Measurements from ENCODE around the gene CIITA.

The CIITA gene

DNA sequence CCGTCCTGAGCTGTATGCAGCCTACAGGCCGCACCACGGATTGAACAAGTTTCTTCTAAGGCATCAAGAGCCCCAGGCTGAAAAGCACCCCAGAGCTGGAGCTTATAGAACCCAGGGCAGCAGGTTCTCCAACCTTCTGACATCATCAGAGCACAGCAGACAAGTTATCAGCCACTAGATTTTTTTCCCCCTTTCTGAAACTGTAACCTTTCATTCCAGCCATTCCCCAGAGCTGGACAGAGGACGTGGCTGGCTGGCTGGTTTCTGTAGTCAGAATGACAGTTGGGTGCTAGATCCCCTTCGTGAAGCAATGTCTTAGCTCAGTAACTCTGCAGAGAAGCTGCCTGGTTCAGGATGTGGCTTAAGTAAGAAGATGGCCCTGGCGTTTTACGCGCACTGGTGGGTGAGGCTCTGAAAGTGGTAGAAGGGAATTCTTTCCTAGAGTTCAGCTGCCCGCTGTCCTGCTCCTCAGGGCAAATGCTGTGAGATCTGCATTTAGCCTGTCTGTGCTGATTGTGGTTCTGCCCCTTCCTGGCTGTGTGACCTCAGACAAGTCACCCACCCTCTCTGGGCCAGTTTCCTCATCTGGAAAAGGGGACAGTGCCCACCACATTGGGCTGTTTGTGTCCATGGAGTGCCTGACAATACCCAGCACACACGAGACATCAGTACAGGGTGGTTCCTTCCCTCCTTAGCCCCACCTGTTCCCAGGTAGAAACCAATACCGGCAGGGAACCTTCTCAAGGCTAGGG is 56.1 kb downstream of the CIITA start:
- Histone ChIP-seq H3K79me2 (ENCODE audit: insufficient read depth, low read depth) (peaks cover 5% of the 10 kb centered on the region; the same call in 1 of the 2 replicates), H4K20me1 (ENCODE audit: insufficient read depth) (no peaks in the 10 kb centered on the region), H2AFZ (ENCODE audit: low read depth) (no peak overlapping the region), H3K4me3 (IDR thresholded peaks at IDR 0.05; ENCODE audit: insufficient read depth, low read depth, low read length) (no peak overlapping the region), H3K27me3 (ENCODE audit: insufficient read depth, low read depth) (no peaks in the 10 kb centered on the region), H3K36me3 (ENCODE audit: insufficient read depth) (no peaks in the 10 kb centered on the region), H3K4me2 (no peak overlapping the region), H3K9ac (no peak overlapping the region), H3K4me1 (ENCODE audit: low read depth, poor library complexity, severe bottlenecking) (peaks cover 17% of the 10 kb centered on the region), H3K27ac (no peak overlapping the region)
- TF ChIP-seq, protein P1, sequence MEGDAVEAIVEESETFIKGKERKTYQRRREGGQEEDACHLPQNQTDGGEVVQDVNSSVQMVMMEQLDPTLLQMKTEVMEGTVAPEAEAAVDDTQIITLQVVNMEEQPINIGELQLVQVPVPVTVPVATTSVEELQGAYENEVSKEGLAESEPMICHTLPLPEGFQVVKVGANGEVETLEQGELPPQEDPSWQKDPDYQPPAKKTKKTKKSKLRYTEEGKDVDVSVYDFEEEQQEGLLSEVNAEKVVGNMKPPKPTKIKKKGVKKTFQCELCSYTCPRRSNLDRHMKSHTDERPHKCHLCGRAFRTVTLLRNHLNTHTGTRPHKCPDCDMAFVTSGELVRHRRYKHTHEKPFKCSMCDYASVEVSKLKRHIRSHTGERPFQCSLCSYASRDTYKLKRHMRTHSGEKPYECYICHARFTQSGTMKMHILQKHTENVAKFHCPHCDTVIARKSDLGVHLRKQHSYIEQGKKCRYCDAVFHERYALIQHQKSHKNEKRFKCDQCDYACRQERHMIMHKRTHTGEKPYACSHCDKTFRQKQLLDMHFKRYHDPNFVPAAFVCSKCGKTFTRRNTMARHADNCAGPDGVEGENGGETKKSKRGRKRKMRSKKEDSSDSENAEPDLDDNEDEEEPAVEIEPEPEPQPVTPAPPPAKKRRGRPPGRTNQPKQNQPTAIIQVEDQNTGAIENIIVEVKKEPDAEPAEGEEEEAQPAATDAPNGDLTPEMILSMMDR (conservative IDR thresholded peaks at IDR 0.05; ENCODE audit: low read depth, low read length): no peak

DNA sequence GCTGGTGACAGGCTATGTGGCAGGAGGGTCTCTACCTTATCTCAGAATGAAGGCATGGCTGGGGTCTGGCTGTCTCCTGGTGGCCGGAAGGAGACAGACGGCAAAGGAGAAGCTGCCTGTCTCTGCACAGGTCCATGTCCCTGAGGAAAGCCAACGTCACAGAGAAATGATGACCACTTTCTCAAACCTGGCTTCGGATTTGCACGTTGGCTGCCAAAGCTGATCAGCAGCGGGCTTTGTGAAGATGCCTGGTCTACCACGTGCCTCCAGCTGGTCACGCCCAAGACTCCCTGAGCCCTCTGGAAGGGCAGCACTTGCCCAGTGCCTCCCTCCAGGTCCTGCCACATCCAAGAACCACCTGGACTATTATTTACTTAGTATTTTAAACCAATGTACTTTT is 56.9 kb downstream of the CIITA start:
- no peak overlapping the region for H3K9ac ChIP-seq
- peaks cover 12% of the 10 kb centered on the region; the same call in 1 of the 2 replicates for H3K79me2 ChIP-seq (ENCODE audit: insufficient read depth, low read depth)
- H3K36me3 ChIP-seq (ENCODE audit: insufficient read depth): no peaks in the 10 kb centered on the region
- no peak overlapping the region for H3K4me3 ChIP-seq (IDR thresholded peaks at IDR 0.05; ENCODE audit: insufficient read depth, low read depth, low read length)
- H3K27ac ChIP-seq: no peak overlapping the region
- H3K4me2 ChIP-seq: no peak overlapping the region
- TF ChIP-seq, protein P1 (conservative IDR thresholded peaks at IDR 0.05; ENCODE audit: low read depth, low read length): no peak
- H3K27me3 ChIP-seq (ENCODE audit: insufficient read depth, low read depth): no peaks in the 10 kb centered on the region
- peaks cover 24% of the 10 kb centered on the region for H3K4me1 ChIP-seq (ENCODE audit: low read depth, poor library complexity, severe bottlenecking)
- no peaks in the 10 kb centered on the region for H4K20me1 ChIP-seq (ENCODE audit: insufficient read depth)
- H2AFZ ChIP-seq (ENCODE audit: low read depth): no peak overlapping the region

DNA sequence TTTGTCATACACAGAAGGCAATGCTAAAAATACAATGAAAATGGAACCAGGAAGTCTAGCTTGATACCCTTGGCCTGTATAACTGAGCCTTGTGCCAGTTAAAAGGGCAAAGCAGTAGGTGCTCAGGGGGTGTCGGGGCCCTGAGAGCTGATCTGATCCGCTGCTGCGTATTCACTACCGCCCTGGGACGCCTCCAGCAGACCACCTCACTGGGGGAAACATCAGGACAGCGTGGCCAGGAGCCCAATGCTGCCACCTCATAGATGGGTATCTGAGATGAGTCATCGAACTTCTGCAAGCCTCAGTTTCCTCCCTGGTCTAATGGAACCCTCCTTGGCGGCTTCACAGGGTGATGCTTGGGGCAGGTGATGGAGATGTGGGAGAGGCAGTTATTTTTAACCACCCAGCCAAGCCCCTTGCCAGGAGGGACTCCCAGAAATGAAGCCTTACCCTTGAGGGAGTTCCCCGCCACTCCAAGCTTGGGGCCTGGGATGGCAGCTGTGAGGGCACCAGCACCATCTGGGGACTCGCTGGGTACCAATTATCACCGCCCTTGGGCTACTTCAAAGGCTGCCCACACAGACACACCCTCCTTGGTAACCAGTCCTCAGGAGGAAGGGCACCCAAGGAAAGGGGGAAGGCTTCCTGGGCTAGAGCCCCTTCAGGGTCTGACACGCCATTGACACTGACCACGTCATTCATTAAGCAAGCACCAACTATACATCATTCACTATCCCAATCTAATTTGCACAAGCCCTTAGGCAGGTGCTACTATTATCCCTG is 57.5 kb downstream of the CIITA start:
- Histone ChIP-seq H3K27me3 (ENCODE audit: insufficient read depth, low read depth) (no peaks in the 10 kb centered on the region), H3K79me2 (ENCODE audit: insufficient read depth, low read depth) (peaks cover 18% of the 10 kb centered on the region; the same call in 1 of the 2 replicates), H3K4me2 (no peak overlapping the region), H3K36me3 (ENCODE audit: insufficient read depth) (no peaks in the 10 kb centered on the region), H3K9ac (no peak overlapping the region), H2AFZ (ENCODE audit: low read depth) (no peak overlapping the region), H3K4me3 (IDR thresholded peaks at IDR 0.05; ENCODE audit: insufficient read depth, low read depth, low read length) (no peak overlapping the region), H3K4me1 (ENCODE audit: low read depth, poor library complexity, severe bottlenecking) (peaks cover 30% of the 10 kb centered on the region), H4K20me1 (ENCODE audit: insufficient read depth) (no peaks in the 10 kb centered on the region), H3K27ac (no peak overlapping the region)
- TF ChIP-seq, protein P1 (conservative IDR thresholded peaks at IDR 0.05; ENCODE audit: low read depth, low read length): no peak

GRCh38 chr16:10935226-10935915 is 58.4 kb downstream of the CIITA start:
- Histone ChIP-seq H3K4me2 (no peak overlapping the region), H3K79me2 (ENCODE audit: insufficient read depth, low read depth) (peaks cover 27% of the 10 kb centered on the region; the same call in 1 of the 2 replicates), H3K4me1 (ENCODE audit: low read depth, poor library complexity, severe bottlenecking) (peaks cover 34% of the 10 kb centered on the region), H4K20me1 (ENCODE audit: insufficient read depth) (no peaks in the 10 kb centered on the region), H3K27me3 (ENCODE audit: insufficient read depth, low read depth) (no peaks in the 10 kb centered on the region), H3K4me3 (IDR thresholded peaks at IDR 0.05; ENCODE audit: insufficient read depth, low read depth, low read length) (no peak overlapping the region), H3K9ac (no peak overlapping the region), H3K27ac (no peak overlapping the region), H3K36me3 (ENCODE audit: insufficient read depth) (no peaks in the 10 kb centered on the region), H2AFZ (ENCODE audit: low read depth) (no peak overlapping the region)
- TF ChIP-seq, protein P1 (conservative IDR thresholded peaks at IDR 0.05; ENCODE audit: low read depth, low read length): no peak

All from KMS-11 (cell line).